ENCODE data around the gene DNAJB8. TPM values are rescaled to one million over a fixed set of nuclear protein-coding genes. Genes with fewer than 3 reads are reported as not detected.

DNAJB8 gene
- total RNA-seq, 1 experiment from 2014 or later: not detected

DNA sequence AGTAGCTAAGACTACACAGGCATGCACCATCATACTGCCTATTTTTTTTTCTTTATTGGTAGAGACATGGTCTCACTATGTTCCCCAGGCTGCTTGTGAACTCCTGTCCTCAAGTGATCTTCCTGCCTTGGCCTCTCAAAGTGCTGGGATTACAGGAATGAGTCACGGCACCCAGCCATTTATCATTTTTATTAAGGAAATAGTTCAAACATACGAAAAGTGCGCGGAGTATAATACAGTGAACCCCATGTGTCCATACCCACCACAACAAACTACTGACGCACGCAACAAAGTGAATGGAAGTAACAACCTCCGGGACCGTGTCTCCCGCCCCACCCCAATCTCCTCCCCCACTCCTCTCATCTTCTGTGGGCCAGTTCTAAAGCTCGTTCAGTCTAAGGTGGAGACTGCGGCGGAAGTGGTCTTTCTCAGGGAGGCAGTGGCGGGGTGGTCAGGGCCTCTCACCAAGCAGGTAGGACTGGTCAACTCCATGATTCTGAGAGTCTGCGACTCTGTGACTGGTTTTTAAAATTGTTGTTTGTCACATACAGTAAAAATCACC lies 42.1 kb downstream of the DNAJB8 start:
- H3K27ac ChIP-seq (ENCODE audit: insufficient read length, low read depth, low read length): no peak overlapping the region
- H3K27me3 ChIP-seq (ENCODE audit: insufficient read depth, low read length): peaks cover 10% of the 10 kb centered on the region; the same call in 1 of the 2 replicates
- no peak overlapping the region for H3T11ph ChIP-seq (ENCODE audit: low read length)
- H3K4me2 ChIP-seq (ENCODE audit: insufficient read depth, insufficient read length, low read length): no peak overlapping the region
- H2AFZ ChIP-seq (ENCODE audit: low read length): no peak overlapping the region
- H3K14ac ChIP-seq (ENCODE audit: insufficient read depth, low read length): no peak overlapping the region
- no peak overlapping the region for H2BK120ac ChIP-seq (ENCODE audit: low read depth, low read length, poor library complexity, severe bottlenecking)
- H2AK5ac ChIP-seq (ENCODE audit: insufficient read length, low read length): no peak overlapping the region
- no peak overlapping the region for H4K5ac ChIP-seq (ENCODE audit: insufficient read length, low read depth, low read length)
- no peak overlapping the region for H3K9ac ChIP-seq (ENCODE audit: extremely low read depth, insufficient read length, low read length)
- no peak overlapping the region for H2BK20ac ChIP-seq (ENCODE audit: low read depth, low read length, poor library complexity, severe bottlenecking)
- Mint-ChIP-seq H3K27me3 (ENCODE audit: low read depth) (peaks cover 60% of the 10 kb centered on the region), H3K27ac (no peak overlapping the region), H3K36me3 (ENCODE audit: insufficient read depth in 1 of 3, low read depth in 3 of 3) (no peaks in the 10 kb centered on the region), H3K4me3 (no peak overlapping the region), H3K4me1 (peaks cover 18 to 27% of the 10 kb centered on the region in 2 experiments), H3K9me3 (no peaks in the 10 kb centered on the region)
- peaks cover 4% of the 10 kb centered on the region for H3K23me2 ChIP-seq (ENCODE audit: insufficient read length, low read depth, low read length, poor library complexity, severe bottlenecking)
- no peaks in the 10 kb centered on the region for H3K79me2 ChIP-seq (ENCODE audit: insufficient read depth, low read length)
- H3K18ac ChIP-seq (ENCODE audit: insufficient read length, low read depth, low read length): no peak overlapping the region
- H4K8ac ChIP-seq (replicated peaks; ENCODE audit: insufficient read length, low read depth, low read length): no peak overlapping the region
- H3K23ac ChIP-seq (ENCODE audit: insufficient read length, low read depth, low read length): no peak overlapping the region
- H4K91ac ChIP-seq (ENCODE audit: insufficient read length, low read depth, low read length): no peak overlapping the region
- no peaks in the 10 kb centered on the region for H3K79me1 ChIP-seq (ENCODE audit: insufficient read depth, low read depth, low read length, poor library complexity, severe bottlenecking)
- no CpG with 5 or more reads among the region's 14 CpGs for whole genome bisulfite sequencing (ENCODE audit: extremely low coverage, insufficient read length, low lambda C conversion rate)
- H4K20me1 ChIP-seq (ENCODE audit: control insufficient read depth, insufficient read depth, insufficient read length): no peaks in the 10 kb centered on the region
- TF ChIP-seq, protein P1, sequence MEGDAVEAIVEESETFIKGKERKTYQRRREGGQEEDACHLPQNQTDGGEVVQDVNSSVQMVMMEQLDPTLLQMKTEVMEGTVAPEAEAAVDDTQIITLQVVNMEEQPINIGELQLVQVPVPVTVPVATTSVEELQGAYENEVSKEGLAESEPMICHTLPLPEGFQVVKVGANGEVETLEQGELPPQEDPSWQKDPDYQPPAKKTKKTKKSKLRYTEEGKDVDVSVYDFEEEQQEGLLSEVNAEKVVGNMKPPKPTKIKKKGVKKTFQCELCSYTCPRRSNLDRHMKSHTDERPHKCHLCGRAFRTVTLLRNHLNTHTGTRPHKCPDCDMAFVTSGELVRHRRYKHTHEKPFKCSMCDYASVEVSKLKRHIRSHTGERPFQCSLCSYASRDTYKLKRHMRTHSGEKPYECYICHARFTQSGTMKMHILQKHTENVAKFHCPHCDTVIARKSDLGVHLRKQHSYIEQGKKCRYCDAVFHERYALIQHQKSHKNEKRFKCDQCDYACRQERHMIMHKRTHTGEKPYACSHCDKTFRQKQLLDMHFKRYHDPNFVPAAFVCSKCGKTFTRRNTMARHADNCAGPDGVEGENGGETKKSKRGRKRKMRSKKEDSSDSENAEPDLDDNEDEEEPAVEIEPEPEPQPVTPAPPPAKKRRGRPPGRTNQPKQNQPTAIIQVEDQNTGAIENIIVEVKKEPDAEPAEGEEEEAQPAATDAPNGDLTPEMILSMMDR (conservative IDR thresholded peaks at IDR 0.05): no peak
- H3K56ac ChIP-seq (ENCODE audit: insufficient read length, low read depth, low read length): no peak overlapping the region
- no peaks in the 10 kb centered on the region for H3K9me3 ChIP-seq (ENCODE audit: control insufficient read depth, low read depth, low read length)
- no peak for DNase-seq
- H3K4ac ChIP-seq (ENCODE audit: low read depth, low read length): no peak overlapping the region
- H2BK15ac ChIP-seq (ENCODE audit: low read depth, low read length): no peak overlapping the region
- no peak overlapping the region for H2BK12ac ChIP-seq (ENCODE audit: insufficient read length, low read depth, low read length)
- no peak overlapping the region for H2BK5ac ChIP-seq (ENCODE audit: insufficient read length, low read length)
- no peaks in the 10 kb centered on the region; the same call in 1 of the 2 replicates for H3K4me1 ChIP-seq (ENCODE audit: insufficient read depth, low read length)

Measured in H9 (cell line).